Stimulated activated naive CD8-positive, alpha-beta T cell treated with anti-CD3 and anti-CD28 coated beads, Interleukin-15, Interleukin-2, amounts not matched to agents 100 U/mL and 50 U/mL, for 24 hours (primary cell): Measurements from ENCODE around the gene LAMA3.

Experiments used
- ATAC-seq: fragments of 150-1000 bp; cut with Tn5 transposase; one replicate; pipeline ENCODE4 v1.10.0; 2021
- DNase-seq: peaks from one replicate; pipeline ENCODE4 v3.0.0; 2021

LAMA3 gene

DNA sequence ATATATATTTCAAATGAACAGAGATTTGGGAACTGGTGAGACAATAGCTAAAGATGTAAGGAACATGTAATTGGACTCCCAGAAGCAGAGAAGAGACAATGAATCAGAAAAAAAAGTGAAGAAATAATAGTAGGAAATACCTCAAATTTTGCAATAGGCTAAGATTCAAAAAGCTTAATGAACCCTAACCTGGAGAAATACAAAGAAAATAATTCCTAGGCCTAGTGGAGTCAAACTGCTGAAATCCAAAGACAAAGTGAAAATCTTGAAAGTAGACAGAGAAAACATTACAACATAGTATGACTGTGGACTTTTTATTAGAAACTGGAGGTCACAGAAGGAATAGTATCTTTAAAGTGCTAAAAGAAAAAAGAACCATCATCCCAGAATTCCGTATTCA is 76.7 kb downstream of the LAMA3 start:
- ATAC-seq = no peak

DNA sequence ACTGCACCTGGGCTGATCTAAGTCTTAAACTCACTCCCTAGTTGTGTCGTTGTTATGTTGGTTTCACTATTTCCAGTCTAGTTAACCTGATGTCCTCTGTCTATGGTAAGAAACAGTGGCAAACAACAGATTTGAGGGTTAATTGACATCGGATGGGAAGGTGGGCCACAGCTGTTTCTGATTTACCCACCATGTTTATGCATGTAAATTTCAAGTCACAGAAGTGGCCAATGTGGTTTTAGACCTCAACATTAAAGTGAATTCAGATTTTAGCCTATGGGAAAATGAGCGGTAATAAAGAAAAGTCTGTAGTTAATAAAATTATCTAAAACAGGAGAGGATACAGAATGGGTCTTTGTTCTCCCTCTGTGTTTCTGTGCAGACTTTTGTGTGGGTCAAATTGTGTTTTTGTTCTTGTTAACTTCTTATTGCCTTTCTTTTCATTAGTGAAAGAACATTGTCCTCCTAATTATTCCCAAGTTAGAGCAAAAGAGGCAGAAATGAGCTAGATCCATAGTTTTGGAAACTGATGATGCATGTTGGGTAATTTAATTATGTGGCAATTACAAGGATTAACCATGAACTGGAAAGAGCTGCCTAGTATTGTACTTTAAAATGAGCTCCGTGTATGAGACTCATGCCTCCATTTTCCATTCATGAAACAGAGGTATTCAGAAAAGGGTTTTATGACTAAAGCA is 83.2 kb downstream of the LAMA3 start:
- DNase-seq (no peak), ATAC-seq (no peak)

More for the DNA sequence above, 76.7 kb downstream of the LAMA3 start:
- no peak for DNase-seq

DNA sequence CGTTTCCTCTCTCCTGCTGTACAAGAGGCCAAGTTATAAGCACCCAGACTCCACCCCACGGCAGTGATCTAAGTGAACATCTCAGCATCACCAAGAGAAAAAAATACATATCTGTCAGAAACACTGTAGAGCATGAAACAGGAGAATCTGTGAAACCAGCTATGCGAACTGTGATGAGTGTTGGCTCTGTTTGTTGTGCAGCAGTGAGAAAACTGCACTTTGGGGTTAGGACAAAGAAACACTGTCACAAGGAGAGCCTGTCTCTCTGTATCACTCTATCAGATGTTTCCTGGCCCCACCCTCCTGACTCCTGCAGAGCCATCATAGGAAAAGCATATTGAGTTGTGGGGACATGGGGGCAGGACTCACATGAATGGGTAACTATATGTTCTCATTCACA is 87.1 kb downstream of the LAMA3 start:
- no peak for ATAC-seq
- no peak for DNase-seq

DNA sequence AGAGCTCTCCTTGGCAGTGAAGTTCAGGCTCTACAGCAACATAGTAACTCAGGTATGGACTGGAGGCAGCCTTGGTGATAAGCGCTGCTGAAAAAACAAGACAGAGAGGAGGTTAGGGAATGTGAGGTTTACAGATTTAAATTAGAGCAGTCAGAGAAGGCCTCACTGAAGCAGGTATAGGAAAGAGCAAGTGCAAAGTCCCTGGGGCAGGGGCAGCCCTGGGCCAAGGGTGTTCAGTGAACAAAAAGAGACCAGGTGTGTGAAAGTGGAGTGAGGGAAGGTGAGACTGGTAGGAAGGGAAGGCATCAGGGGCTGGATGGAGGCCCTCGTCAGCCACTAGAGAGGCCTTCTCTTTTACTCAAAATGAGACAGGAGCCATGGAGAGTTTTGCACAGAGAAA is 89.6 kb downstream of the LAMA3 start:
- ATAC-seq (no peak), DNase-seq (no peak)

DNA sequence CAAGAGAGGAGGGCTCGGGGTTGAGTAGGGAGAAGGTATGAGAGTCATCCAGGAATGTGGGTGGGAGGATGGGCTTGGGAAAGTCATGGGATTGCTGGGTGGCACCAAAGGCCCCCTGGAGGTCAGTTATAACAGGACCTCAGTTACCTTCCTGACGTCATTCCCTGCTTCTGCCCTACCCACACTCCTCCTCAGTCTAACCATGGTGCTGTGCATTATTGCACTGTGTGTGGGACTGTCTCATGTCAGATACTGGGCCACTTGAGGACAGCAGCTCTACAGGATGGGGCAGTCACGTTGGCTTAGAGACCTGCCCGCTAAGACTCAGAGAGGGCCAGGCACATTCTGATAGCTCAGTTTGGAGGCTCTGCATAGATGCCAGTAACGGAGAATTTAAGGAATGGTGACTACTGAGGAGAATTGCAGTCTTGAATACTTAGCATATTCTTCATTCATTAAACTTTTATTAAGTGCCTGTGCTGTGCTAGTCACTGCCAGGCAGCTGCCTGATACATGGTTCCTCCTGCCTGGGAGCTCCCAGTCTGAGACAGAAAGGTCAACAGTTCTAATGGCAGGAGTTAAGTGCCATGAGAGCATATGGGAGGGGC is 90.5 kb downstream of the LAMA3 start:
- DNase-seq = no peak
- no peak for ATAC-seq

DNA sequence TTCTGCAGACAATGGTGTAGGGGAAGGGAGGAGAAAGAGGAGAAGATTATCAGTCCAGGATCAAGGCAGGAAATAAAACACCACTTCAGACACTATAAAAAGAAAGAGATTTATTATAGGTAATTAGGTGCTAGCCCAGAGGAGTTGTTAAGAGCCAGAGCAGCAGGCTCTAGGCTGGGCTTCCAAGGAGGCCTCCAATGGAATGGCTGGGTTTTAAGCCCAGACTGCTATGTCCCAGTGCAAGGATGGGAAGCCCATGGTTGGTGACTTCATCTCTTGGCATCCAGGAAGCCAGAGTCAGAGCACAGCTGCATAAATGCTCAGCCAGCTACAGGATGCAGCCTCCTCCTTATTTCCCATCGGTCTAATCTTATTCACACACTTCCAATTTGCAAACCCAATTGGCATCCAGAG is 95.6 kb downstream of the LAMA3 start:
- DNase-seq = no peak
- ATAC-seq = no peak

DNA sequence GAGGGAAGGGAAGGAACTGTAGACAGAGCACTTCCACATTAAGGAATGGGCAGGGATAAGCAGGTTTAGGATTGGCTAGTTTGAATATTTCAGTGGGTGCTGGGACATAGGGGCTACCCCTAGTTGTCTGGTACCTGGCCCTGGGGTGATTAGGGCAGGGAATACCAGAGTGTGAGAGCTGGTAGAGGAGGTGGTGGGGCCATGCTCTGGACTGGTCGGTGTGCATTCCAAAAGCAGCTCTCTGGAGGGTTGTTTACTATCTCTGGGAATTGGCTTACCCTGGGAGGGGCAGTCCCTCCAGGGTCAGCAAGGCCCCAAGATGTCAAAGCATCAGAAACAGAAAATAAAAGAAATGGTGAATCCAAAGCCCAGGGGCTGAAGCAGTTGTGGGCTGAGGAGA is 103.8 kb downstream of the LAMA3 start:
- DNase-seq = no peak
- no peak for ATAC-seq

DNA sequence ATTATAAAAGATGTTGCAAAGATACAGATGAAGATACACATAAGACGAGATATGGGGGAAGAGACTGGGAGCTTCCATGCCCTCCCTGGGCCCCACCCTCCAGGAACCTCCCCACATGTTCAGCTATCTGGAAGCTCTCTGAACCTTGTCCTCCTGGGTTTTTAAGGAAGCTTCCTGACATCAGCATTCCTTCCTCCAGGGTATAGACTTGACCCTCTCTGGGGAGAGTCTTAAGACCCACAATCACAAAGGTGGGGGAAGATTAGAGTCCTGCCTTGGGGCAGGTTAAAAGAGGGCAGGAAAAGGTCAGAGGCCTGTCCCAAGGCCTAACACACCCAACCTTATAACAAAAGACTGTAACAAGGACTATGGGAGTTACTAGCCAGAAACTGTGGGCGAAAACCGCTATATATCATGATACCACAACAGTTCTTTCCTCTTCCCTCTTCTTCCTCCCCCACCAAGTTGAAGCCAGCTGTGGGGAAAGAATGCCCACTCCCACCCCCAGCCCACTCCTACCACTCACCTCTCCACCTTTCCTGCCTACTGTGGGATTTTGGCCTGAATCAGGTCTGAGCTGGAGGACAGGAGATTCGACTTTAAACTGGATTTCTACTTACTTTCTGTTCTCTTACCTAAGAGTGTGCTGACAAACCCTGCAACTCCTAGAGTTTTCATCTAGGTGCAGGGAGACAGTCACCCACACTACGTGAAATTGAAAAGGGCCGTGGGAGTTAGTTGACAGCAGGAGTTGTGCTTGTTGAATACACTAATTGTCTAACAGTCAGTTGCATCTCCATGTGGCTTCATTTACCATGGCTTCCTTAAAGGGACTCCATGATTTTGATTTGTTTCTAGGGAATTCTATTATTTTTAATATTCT is 105.0 kb downstream of the LAMA3 start:
- ATAC-seq = no peak
- DNase-seq = no peak

DNA sequence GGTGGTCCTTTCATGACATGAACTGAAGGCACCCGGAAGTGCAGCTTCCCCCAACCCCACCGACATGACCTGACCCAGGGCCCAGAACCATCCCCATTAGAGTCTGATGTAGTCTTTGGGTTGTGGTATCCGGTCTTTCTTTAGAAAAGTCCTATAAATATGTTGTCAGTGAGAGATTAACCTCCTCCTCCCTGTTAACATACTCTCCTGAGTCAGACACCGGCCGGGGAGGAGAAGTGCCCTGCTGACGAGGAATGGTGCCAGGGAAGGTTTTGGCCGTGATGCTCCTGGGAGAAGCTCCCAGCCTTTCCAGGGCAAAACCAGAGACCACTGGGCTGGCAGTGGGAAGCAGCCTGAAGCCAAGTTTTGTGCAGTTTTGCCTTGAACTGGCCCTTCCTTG is 109.0 kb downstream of the LAMA3 start:
- DNase-seq (no peak), ATAC-seq (no peak)

DNA sequence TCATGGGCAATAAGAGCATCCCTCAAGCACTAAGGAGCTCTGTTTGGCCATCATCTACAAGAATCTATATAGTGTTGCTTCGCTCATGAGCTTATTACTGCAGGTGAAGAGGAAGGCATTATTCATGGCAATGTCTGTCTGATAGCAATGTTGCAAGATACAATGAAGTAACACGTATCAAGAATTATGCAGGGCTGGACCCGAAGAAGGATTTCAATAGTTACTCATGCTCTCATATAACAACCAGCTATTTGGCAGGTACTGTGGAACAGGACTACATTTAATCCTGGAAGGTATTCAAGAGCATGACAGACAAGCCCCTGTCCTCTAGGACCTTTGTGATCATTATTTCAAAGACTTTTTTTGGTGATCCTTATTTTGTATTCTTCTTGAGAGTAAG is 109.6 kb downstream of the LAMA3 start:
- ATAC-seq = no peak
- no peak for DNase-seq

DNA sequence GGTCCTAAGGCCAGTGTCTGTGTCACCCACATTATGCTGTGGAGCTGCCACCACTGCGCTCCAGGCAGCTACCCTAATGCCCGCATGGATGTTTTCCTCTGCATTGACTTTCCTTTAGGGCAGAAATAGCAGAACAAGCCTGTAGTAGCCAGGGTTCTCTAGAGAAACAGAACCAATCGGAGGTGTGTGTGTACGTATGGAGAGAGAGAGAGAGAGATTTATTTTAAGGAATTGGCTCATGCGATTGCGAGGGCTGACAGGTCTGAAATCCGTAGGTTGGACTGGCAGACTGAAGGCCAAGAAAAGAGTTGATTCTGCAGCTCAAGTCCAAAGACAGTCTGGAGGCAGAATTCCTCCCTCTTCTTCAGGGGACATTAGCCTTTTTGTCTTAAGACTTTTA is 110.3 kb downstream of the LAMA3 start:
- no peak for DNase-seq
- ATAC-seq = no peak

DNA sequence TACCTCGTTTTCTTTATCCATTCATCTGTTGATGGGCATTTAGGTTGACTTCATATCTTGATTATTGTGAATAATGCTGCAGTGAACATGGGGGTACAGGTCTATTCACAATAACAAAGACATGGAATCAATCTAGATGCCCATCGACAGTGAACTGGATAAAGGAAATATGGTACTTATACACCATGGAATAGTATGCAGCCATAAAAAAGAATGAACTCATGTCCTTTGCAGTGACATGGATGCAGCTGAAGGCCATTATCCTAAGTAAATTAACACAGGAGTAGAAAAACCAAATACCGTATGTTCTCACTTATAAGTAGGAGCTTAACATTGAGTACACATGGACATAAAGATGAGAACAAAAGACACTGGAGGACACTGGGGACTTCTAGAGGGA is 111.6 kb downstream of the LAMA3 start:
- DNase-seq (no peak), ATAC-seq (no peak)

DNA sequence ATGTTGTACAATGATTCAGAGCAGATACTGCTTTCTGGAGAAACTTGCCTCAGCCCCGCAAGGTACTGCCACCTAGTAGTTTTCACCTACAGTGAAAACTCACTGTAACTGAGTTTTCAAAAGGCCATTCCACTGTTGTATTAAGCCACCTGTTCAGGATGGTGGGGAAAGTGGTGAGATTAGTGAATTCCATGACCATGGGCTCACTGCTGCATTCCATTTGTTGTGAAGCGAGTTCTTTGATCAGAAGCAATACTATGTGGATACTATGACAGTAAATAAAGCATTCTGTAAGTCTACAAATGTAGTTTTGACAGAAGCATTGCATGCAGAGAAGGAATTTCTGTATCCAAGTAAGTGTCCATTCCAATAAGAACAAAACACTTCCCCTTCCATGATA is 113.6 kb downstream of the LAMA3 start:
- no peak for ATAC-seq
- DNase-seq = no peak

DNA sequence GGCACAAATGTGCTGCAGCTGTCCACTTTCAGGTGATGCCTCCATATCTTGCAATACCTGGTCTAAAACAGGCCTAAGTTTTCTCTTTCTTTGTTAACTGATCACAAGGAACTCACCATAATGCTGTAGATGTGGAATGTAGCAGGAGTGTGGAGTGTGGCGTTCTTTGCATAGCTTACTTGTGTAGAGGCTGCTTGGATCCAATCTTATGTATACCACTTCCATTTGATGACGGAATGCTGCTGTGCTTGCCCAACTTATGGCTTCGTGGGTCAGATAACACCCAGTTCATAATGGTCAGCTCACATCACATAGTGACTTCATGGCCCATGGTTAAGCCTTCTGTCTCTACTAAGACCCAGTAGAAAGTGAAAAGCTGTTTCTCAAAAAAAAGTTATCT is 114.5 kb downstream of the LAMA3 start:
- DNase-seq (no peak), ATAC-seq (no peak)

DNA sequence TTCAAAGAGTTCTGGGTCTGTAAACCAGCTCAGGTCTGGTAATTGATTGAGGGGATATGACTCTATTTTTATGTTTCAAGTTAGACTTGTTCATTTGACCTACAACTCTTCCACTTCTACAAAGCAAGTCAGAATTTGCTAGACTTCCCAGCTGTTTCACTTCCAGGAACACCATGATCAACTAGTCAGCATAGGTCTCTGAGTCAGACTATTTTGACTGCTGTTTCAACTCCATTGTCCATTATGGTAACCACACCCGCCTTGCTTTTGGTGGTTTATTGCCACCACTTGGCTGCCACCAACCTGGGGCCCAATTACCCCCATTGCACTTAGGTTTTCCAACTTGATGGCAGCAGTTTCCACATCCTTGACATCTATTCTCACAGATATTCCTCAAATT is 116.6 kb downstream of the LAMA3 start:
- DNase-seq (no peak), ATAC-seq (no peak)

DNA sequence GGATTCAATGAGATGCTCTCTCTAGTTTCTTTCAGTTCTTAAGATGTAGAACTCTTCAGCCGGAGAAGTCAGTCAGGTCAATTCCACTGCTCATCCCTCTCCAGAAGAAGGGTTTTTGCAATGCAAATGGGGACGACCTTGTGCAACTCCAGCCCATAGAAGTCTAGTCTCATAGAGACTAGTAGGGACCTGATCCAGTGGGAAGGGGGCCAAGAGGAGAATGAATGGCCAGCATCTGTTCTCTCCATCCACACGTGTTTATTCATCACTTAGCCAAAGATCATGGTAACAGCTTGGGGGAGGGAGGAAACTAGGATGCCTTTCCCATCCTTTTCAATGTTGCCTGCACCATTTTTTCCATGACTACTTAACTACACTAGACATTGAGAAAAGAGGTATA is 120.2 kb downstream of the LAMA3 start:
- DNase-seq = no peak
- no peak for ATAC-seq

DNA sequence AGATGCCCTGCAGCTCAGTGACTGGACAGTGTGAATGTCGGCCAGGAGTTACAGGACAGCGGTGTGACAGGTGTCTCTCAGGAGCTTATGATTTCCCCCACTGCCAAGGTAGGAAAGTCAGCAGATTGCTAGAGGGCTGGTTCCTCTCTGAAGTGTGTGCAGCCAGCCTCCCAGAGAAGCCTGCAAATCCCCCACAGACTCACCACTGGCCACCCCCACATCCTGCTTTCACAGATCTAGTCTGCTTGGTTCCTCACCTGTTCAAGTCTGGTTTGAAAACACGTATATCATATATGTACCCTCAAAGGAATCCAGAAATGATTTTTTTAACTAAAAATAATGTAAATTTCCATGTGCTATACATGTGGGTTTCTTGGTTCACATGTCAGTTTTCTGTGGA is 121.1 kb downstream of the LAMA3 start:
- DNase-seq (peak; percentile 23), ATAC-seq (peak; percentile 68)

DNA sequence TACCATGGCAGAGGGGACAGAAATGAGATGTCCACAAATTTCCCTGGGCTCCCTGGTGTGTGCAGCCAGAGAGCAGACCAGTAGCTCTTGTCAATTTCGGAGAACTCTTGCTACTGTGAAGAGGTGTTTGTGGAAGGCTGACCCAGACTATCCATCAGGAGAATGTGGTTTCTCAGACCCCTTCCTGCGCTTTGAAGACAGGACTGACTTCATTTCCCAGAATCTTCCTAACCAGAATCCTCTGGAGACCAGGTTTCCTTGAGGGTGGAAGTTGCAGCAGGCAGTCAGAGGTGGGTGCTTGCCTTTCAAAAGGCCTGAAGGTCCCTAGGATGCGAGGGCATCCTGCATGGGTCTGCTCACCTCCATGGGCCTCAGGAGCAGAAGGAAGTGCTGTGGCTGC is 121.9 kb downstream of the LAMA3 start:
- ATAC-seq (no peak), DNase-seq (no peak)

DNA sequence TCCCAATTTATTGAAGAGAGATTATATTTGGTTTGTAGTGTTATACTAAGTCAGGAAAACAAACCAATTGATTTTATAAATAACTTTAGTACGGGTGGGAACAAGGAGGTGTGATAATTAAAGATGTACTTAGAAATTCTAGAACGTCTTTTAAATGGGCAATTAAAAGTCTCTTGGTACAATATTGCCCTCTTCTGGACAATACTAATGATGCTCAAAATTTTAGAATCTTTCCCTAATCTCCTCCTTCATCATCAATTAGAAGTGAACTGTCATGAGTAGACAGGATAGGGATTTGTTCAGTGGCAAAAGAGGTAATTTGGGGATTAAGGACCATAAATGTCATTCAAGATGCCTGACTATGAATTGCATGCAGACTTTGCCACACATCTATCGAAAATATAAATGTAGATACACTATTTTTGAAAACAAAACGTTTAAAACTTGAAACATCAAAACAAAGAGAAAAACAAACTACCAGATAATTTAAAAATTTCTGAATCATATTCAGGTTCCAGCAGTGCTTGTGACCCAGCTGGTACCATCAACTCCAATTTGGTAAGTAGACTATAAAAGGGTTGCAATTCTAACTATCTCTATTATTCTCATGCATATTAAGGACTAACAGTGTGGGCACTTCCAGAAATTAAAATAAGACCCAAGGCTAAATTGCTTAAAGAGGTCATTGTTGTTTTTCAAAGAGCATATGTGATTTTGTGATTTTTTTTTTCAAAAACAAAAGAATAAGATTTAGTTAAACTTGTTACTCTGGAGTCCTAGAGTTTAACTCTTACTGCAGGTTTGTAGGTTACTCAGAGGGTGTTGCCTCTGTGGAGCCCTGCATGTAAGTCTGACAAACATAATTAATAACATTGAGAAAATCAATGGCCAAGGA is 123.5 kb downstream of the LAMA3 start:
- DNase-seq (no peak), ATAC-seq (no peak)

DNA sequence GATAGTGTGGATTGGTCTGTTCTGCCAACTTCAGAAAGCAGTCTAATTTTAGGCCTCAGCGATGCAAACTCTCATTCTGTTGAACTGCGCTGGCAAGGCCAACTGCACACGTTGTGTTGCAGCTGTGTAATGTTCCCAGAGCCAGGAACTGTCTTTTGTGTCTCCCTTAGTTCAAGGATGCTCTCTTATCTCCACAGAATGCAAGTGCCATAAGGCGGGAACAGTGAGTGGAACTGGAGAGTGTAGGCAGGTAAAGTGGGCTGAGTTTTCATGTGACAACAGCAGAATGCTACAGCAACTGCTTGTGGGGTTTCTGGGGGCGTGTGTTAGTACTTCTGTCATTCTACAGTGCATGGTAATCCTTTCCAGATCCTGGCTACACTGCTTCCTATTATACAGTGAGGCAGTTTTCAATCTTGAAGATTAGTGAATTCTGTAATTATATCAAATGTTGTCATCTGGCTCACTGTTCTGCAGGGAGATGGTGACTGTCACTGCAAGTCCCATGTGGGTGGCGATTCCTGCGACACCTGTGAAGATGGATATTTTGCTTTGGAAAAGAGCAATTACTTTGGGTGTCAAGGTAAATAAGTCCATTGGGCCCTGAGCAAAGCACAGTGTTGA is 125.8 kb downstream of the LAMA3 start:
- ATAC-seq = no peak
- DNase-seq = no peak

DNA sequence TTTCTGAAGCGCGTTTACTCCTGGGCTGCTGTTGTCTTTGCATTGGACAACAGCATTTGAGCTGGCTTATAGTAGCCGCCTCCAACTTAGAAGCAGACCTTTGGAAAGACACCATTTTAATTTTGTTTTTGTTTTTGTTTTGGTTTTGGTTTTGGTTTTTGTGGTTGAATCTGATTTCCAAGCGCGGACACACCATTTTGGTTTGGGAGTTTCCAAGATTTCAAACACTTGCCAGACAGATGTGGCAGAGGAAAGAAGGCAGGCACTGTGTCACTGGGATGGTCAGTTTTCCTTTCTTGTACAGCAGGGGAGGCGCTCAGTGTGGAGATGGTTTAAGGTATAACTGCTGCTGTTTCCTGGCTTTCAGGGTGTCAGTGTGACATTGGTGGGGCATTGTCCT is 126.8 kb downstream of the LAMA3 start:
- no peak for ATAC-seq
- no peak for DNase-seq

DNA sequence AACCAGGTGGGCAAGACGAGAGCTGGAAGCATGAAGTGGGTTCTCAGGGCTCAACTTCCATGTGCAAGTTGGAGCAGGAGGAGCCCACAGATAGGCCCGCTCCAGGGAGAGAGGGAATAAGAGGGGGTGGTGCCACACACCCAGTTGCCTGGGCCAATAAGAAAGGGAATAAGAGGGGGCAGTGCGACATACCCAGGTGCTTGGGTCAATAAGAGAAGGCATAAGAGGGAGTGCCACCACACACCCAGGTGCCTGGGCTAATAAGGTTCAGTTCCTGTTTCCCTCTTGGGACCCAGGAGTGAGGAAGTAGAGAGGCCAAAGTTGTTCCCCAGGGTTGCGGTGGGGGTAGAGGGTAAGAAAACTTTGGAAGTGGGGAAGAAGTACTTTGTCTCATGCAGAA is 127.5 kb downstream of the LAMA3 start:
- DNase-seq = no peak
- ATAC-seq = no peak
